Panc1 (cell line): ENCODE data around the gene CBLL2.
"Not testable (repeated sequence)": the region's sequence is repeated elsewhere in the genome, so short reads cannot be mapped to it uniquely, and the experiment has no call there.

Experiments
- TF ChIP-seq, protein P1 (sequence below): fragments of 450-650 bp; IDR thresholded peaks from 2 replicates; pipeline ENCODE4 v1.5.1; 2017; ENCODE audit warnings: mild to moderate bottlenecking
- TF ChIP-seq, protein P2 (sequence below), 2 experiments: IDR thresholded peaks; 2 replicates each; pipeline ENCODE4 v1.6.1; 2011 to 2012; ENCODE audit warnings: low read depth in 2 of 2, control low read depth in 1 of 2, low read length in 1 of 2, mild to moderate bottlenecking in 1 of 2, moderate library complexity in 1 of 2; ENCODE audit not compliant: insufficient read depth in 1 of 2

DNA sequence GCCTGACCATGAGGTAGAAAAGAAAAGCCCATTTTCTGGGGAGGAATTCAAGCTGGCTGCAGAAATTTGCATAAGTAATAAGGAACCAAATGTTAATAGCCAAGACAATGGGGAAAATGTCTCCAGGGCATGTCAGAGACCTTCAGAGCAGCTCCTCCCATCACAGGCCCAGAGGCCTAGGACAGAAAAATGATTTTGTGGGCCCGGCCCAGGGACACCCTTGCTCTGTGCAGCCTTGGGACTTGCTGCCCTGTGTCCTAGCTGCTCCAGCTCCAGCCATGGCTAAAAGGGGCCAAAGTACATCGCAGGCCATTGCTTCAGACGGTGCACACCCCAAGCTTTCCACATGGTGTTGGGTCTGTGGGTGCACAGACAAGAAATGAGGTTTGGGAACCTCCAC, 16.5 kb downstream of the CBLL2 start:
- TF ChIP-seq, protein P1, sequence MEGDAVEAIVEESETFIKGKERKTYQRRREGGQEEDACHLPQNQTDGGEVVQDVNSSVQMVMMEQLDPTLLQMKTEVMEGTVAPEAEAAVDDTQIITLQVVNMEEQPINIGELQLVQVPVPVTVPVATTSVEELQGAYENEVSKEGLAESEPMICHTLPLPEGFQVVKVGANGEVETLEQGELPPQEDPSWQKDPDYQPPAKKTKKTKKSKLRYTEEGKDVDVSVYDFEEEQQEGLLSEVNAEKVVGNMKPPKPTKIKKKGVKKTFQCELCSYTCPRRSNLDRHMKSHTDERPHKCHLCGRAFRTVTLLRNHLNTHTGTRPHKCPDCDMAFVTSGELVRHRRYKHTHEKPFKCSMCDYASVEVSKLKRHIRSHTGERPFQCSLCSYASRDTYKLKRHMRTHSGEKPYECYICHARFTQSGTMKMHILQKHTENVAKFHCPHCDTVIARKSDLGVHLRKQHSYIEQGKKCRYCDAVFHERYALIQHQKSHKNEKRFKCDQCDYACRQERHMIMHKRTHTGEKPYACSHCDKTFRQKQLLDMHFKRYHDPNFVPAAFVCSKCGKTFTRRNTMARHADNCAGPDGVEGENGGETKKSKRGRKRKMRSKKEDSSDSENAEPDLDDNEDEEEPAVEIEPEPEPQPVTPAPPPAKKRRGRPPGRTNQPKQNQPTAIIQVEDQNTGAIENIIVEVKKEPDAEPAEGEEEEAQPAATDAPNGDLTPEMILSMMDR: not testable (repeated sequence)
- TF ChIP-seq, protein P2, sequence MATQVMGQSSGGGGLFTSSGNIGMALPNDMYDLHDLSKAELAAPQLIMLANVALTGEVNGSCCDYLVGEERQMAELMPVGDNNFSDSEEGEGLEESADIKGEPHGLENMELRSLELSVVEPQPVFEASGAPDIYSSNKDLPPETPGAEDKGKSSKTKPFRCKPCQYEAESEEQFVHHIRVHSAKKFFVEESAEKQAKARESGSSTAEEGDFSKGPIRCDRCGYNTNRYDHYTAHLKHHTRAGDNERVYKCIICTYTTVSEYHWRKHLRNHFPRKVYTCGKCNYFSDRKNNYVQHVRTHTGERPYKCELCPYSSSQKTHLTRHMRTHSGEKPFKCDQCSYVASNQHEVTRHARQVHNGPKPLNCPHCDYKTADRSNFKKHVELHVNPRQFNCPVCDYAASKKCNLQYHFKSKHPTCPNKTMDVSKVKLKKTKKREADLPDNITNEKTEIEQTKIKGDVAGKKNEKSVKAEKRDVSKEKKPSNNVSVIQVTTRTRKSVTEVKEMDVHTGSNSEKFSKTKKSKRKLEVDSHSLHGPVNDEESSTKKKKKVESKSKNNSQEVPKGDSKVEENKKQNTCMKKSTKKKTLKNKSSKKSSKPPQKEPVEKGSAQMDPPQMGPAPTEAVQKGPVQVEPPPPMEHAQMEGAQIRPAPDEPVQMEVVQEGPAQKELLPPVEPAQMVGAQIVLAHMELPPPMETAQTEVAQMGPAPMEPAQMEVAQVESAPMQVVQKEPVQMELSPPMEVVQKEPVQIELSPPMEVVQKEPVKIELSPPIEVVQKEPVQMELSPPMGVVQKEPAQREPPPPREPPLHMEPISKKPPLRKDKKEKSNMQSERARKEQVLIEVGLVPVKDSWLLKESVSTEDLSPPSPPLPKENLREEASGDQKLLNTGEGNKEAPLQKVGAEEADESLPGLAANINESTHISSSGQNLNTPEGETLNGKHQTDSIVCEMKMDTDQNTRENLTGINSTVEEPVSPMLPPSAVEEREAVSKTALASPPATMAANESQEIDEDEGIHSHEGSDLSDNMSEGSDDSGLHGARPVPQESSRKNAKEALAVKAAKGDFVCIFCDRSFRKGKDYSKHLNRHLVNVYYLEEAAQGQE (IDR thresholded peaks at IDR 0.05; ENCODE audit: insufficient read depth in 1 of 2, low read depth in 2 of 2, low read length in 1 of 2): not testable (repeated sequence)
